Sigmoid colon (tissue), 7 donors: ENCODE results near the gene ANAPC5. TPM values are rescaled to one million over a fixed set of nuclear protein-coding genes. Genes with fewer than 3 reads are reported as not detected.

ENCODE experiments used
- DNase-seq: peaks from one replicate; pipeline ENCODE4 v3.0.0-alpha.2; 2019
- H3K27ac ChIP-seq, 4 donors: fragments of 200-600 bp; sonication (generic); one replicate each; pipeline ENCODE4 v1.5.1; 2016 to 2019; ENCODE audit warnings: mild to moderate bottlenecking in 1 of 4
- H3K27me3 ChIP-seq, 3 donors: fragments of 200-600 bp; sonication (generic); one replicate each; pipeline ENCODE4 v1.5.1; 2019; ENCODE audit warnings: mild to moderate bottlenecking in 1 of 3
- H3K36me3 ChIP-seq, 4 donors: fragments of 200-600 bp; sonication (generic); one replicate each; pipeline ENCODE4 v1.5.1; 2016 to 2019
- H3K4me1 ChIP-seq, 4 donors: fragments of 200-600 bp; sonication (generic); one replicate each; pipeline ENCODE4 v1.5.1; 2017 to 2019
- H3K4me3 ChIP-seq, 4 donors: fragments of 200-600 bp; sonication (generic); one replicate each; pipeline ENCODE4 v1.5.1; 2017 to 2019; ENCODE audit warnings: mild to moderate bottlenecking in 2 of 4, moderate library complexity in 1 of 4
- H3K9me3 ChIP-seq, 4 donors: fragments of 200-600 bp in 3 of 4; sonication (generic) in 3 of 4; one replicate each; pipeline versions ENCODE4 v1.5.1 to v1.6.1; 2013 to 2019
- CTCF ChIP-seq, 4 experiments: fragments of 450-650 bp in 3 of 4; fragments of 200-600 bp in 1 of 4; IDR thresholded peaks; one replicate each; pipeline ENCODE4 v1.5.1; 2016 to 2019; ENCODE audit warnings: antibody characterized with exemption in 4 of 4, mild to moderate bottlenecking in 3 of 4, moderate library complexity in 2 of 4
- EP300 ChIP-seq, 4 donors: sonication (generic); formaldehyde crosslinking; IDR thresholded peaks; one replicate each; pipeline ENCODE4 v1.6.1; 2017; ENCODE audit warnings: antibody characterized with exemption in 4 of 4
- POLR2A ChIP-seq, 2 donors: fragments of 450-650 bp; IDR thresholded peaks; one replicate each; pipeline ENCODE4 v1.6.1; 2016; ENCODE audit warnings: antibody characterized with exemption in 2 of 2, mild to moderate bottlenecking in 2 of 2, moderate library complexity in 2 of 2
- POLR2AphosphoS5 ChIP-seq, 4 donors: sonication (generic); formaldehyde crosslinking; IDR thresholded peaks; one replicate each; pipeline ENCODE4 v1.6.1; 2017; ENCODE audit warnings: antibody characterized with exemption in 4 of 4
- WGBS, 2 donors: extraction: QIAGEN DNeasy Blood & Tissue Kit; methylation state at CpG; one replicate each; pipeline ENCODE4 v1.1.7; 2013; 5-methylcytosine and 5-hydroxymethylcytosine counted together
- intact Hi-C: fragments of 100-400 bp; cut with DNase I; formaldehyde crosslinking; loops from one replicate; pipeline ENCODE4 v1.15.1; 2023
- polyA plus RNA-seq, 3 donors: library from polyadenylated mRNA; stranded (reverse); fragments of 200-250 nt; gene quantifications; one replicate each; pipeline ENCODE4 v1.2.3, GENCODE V29; 2013
- total RNA-seq, 4 donors: library from RNA; depleted of rRNA; stranded (reverse); fragments of >200 nt; gene quantifications; one replicate each; pipeline ENCODE4 v1.1.0, GENCODE V29; 2016
- donor health status: healthy with polysubstance abuse.
- donor health status: Bipolar disorder and iron deficiency.
- donor health status: healthy.

The ANAPC5 gene
- total and polyA plus RNA-seq, 7 donors = 51.6 to 93.6 (median 76.0) TPM

DNA sequence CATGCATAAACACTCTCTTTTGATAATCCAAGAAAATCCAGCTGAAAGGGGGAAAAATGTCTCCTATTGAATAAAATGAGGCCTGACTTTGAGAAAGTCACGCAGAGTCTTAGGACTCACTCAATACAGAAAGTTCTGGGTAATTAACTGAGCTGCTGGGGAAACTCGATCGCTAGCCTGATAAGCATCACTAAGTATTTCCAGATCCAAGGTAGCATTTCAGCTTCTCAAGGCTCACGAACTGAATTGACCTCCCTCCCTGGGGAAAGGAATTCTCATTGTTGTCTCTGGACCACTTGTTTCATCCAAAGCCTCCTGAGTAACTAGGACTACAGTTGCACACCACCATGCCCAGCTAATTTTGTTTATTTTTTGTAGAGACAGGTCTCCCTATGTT lies 13.8 kb upstream of the ANAPC5 start:
- no peak for DNase-seq
- no peaks in the 10 kb centered on the region for H3K9me3 ChIP-seq
- TF ChIP-seq CTCF (IDR thresholded peaks at IDR 0.05) (no peak), POLR2A (IDR thresholded peaks at IDR 0.05) (no peak), EP300 (IDR thresholded peaks at IDR 0.05) (no peak), POLR2AphosphoS5 (IDR thresholded peaks at IDR 0.05) (no peak)
- WGBS, 2 donors = 78 to 82% methylated on average over 4 of the region's 4 CpGs
- no peaks in the 10 kb centered on the region for H3K36me3 ChIP-seq
- H3K27me3 ChIP-seq = no peaks in the 10 kb centered on the region
- no peak overlapping the region for H3K4me3 ChIP-seq
- H3K27ac ChIP-seq = no peak overlapping the region
- no peaks in the 10 kb centered on the region for H3K4me1 ChIP-seq
- intact Hi-C loops = no loop called here

DNA sequence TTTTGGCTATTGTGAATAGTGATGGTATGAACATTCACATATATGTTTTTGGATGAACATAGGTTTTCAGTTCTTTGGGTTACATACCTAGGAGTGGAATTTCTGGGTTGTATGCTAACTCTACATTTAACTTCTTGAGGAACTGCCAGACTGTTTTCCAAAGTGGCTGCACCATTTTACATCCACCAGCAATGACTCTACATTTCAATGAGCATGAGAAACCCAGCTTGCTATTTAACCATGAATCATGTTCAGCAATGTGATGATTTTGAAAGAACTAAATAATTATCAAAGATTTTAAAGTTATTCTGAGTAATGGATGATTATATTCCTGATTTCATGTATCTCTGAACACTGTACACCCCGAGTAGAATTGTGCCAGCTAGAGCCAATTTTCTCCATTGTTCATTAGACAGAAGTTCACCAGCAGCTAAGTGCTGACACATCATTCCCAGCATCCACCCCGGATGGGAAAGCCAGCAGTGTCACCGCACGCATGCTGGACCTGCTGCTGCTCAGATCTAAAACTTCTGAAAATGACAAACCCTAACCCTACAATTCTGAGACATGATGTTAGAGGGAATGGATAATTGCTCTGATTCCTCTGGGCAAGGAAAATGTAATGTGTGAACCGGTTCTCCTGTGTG lies 13.3 kb upstream of the ANAPC5 start:
- DNase-seq = no peak
- no peaks in the 10 kb centered on the region for H3K27me3 ChIP-seq
- no peaks in the 10 kb centered on the region for H3K36me3 ChIP-seq
- H3K27ac ChIP-seq = no peak overlapping the region
- no peaks in the 10 kb centered on the region for H3K9me3 ChIP-seq
- intact Hi-C loops = no loop called here
- no peak overlapping the region for H3K4me3 ChIP-seq
- 78 to 82% methylated on average over 5 of the region's 5 CpGs for WGBS, 2 donors
- H3K4me1 ChIP-seq = no peaks in the 10 kb centered on the region
- TF ChIP-seq POLR2AphosphoS5 (IDR thresholded peaks at IDR 0.05) (no peak), CTCF (IDR thresholded peaks at IDR 0.05) (no peak), EP300 (IDR thresholded peaks at IDR 0.05) (no peak), POLR2A (IDR thresholded peaks at IDR 0.05) (no peak)

DNA sequence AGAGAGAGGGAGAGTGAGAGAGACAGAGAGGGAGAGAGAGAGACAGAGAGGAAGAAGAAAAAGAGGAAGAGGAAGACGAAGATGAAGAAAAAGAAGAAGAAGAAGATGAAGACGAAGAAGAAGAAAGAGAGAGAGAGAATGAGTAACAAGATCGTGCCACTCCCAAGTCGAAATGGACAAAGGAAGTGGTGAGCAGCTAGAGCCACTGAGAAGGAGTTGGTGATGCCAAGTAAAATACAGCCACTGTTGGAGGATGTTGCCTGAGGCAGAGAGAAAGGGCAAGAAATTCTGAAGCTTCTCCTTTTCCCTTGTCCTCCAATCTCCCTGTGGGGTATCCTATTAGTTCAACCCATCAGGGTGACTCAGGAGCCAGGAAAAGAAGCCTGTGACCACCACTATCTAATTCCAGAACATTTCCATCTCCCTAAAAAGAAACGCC lies 12.5 kb upstream of the ANAPC5 start:
- H3K9me3 ChIP-seq = no peaks in the 10 kb centered on the region
- WGBS, 2 donors = 62 to 72% methylated on average over 5 of the region's 5 CpGs
- no peaks in the 10 kb centered on the region for H3K4me1 ChIP-seq
- TF ChIP-seq POLR2A (IDR thresholded peaks at IDR 0.05) = no peak
- no peak for TF ChIP-seq EP300 (IDR thresholded peaks at IDR 0.05)
- TF ChIP-seq CTCF (IDR thresholded peaks at IDR 0.05) = no peak
- no peak for TF ChIP-seq POLR2AphosphoS5 (IDR thresholded peaks at IDR 0.05)
- no peak for DNase-seq
- intact Hi-C loops = no loop called here
- H3K27me3 ChIP-seq = no peaks in the 10 kb centered on the region
- H3K27ac ChIP-seq = no peak overlapping the region
- no peak overlapping the region for H3K4me3 ChIP-seq
- H3K36me3 ChIP-seq = no peaks in the 10 kb centered on the region

DNA sequence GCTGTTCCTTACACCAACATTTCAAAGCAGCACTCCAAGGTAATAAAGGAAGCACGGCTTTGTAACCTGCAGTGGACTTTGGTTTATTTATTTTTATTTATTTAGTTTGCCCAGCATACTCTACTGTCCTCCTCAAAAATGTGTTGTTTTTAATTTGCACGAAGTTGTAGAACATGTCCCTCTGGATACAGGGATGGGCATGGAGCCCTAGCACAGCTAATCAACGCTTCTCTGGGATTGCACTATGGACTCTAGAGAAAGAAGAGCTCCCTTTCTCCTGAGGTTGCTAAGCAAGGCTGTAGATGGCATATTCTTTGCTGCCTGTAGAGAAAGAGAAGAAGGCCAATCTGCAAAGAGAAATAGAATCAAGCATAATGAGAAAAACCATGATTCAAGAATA lies 5.9 kb upstream of the ANAPC5 start:
- no peak for TF ChIP-seq POLR2AphosphoS5 (IDR thresholded peaks at IDR 0.05)
- TF ChIP-seq POLR2A (IDR thresholded peaks at IDR 0.05) = no peak
- no peak for TF ChIP-seq CTCF (IDR thresholded peaks at IDR 0.05)
- TF ChIP-seq EP300 (IDR thresholded peaks at IDR 0.05) = no peak
- no peaks in the 10 kb centered on the region for H3K9me3 ChIP-seq
- 15 to 55% methylated on average over 3 of the region's 3 CpGs for whole genome bisulfite sequencing, 2 donors
- H3K36me3 ChIP-seq = no peaks in the 10 kb centered on the region
- H3K27me3 ChIP-seq = no peaks in the 10 kb centered on the region
- intact Hi-C loops = no loop called here
- no peak for DNase-seq
- no peak overlapping the region for H3K27ac ChIP-seq
- peaks cover 0 to 5% (median 2%) of the 10 kb centered on the region in 4 donors for H3K4me1 ChIP-seq
- H3K4me3 ChIP-seq = no peak overlapping the region

- H3K27ac ChIP-seq = no peak overlapping the region
- no peaks in the 10 kb centered on the region for H3K9me3 ChIP-seq
- no peaks in the 10 kb centered on the region for H3K27me3 ChIP-seq
- intact Hi-C loops = no loop called here
- H3K4me3 ChIP-seq = no peak overlapping the region
- no peaks in the 10 kb centered on the region for H3K36me3 ChIP-seq
- WGBS, 2 donors = 73 to 75% methylated on average over 4 of the region's 4 CpGs
- no peak for TF ChIP-seq EP300 (IDR thresholded peaks at IDR 0.05)
- no peak for TF ChIP-seq POLR2A (IDR thresholded peaks at IDR 0.05)
- no peak for TF ChIP-seq CTCF (IDR thresholded peaks at IDR 0.05)
- no peak for TF ChIP-seq POLR2AphosphoS5 (IDR thresholded peaks at IDR 0.05)
- peaks cover 0 to 7% (median 2%) of the 10 kb centered on the region in 4 donors for H3K4me1 ChIP-seq
- DNase-seq = no peak
Observed at GRCh38 chr12:121357331-121357730, 5.1 kb upstream of the ANAPC5 start.
